ELR (cell line): ENCODE results near the gene B4GALT3.

Experiments
- DNase-seq: peaks from one replicate; pipeline ENCODE4 v3.0.0-alpha.2; 2015; ENCODE audit warnings: low read depth

The B4GALT3 gene

GRCh38 chr1:161127649-161128048 is 49.7 kb downstream of the B4GALT3 start:
- no peak for DNase-seq

GRCh38 chr1:161122967-161123366 is 54.3 kb downstream of the B4GALT3 start:
- DNase-seq, result no peak

- no peak for DNase-seq
These were observed 55.5 kb downstream of the B4GALT3 start for GRCh38 chr1:161121834-161122233.
